Activated T-cell treated with anti-CD3 and anti-CD28 coated beads for 4 hours (primary cell): Measurements from ENCODE around the gene PRIM1.
"Not testable (repeated sequence)": the region's sequence is repeated elsewhere in the genome, so short reads cannot be mapped to it uniquely, and the experiment has no call there.

Source experiments
- DNase-seq: peaks from one replicate; pipeline ENCODE4 v3.0.0-alpha.2; 2020

Gene PRIM1

GRCh38 chr12:56751712-56752598, at the start of gene PRIM1:
PRIM1 (minus strand) TSS chr12:56752323; CDS start chr12:56752298, 25 bp downstream.
- DNase-seq, result peak; percentile 74

DNA sequence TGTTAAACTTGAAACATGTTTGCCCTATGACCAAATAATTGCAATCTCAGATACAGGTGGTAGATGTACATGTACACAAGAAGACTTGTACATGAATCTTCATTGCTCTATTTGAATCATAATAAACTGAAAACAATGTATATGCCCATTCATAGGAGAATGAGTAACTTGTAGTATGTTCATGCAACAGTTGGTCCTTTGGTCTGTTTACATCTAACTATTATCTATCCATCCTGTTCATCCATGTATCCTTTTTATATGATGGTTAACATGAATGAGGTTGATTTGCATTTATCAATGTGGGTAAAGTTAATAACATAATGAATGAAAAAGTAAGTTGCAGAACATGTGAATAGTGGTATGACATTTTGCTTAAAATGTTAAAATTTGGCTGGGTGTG, 48.1 kb upstream of the PRIM1 start:
- no peak for DNase-seq

- DNase-seq, result not testable (repeated sequence)
These were observed 47.2 kb upstream of the PRIM1 start for GRCh38 chr12:56799345-56799744.

GRCh38 chr12:56795791-56796190, 43.7 kb upstream of the PRIM1 start:
- DNase-seq, result not testable (repeated sequence)

- DNase-seq, result not testable (repeated sequence)
These were observed 43.0 kb upstream of the PRIM1 start for GRCh38 chr12:56795046-56795562.

DNA sequence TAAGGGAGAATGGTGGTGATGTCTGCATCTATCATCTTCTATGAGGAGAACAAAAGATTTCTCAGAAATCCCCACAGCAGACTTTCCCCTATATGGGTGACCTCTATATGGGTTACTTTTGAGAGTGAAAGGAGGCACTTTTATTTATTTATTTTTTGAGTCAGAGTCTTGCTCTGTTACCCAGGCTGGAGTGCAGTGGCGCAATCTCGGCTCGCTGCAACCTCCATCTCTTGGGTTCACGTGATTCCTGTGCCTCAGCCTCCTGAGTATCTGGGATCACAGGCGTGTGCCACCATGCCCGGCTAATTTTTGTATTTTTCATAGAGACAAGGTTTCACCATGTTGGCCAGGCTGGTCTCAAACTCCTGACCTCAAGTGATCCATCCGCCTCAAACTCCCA, 41.0 kb upstream of the PRIM1 start:
- DNase-seq, result not testable (repeated sequence)

GRCh38 chr12:56792678-56793077, 40.6 kb upstream of the PRIM1 start:
- DNase-seq, result no peak

GRCh38 chr12:56789429-56789828, 37.3 kb upstream of the PRIM1 start:
- DNase-seq, result not testable (repeated sequence)

DNA sequence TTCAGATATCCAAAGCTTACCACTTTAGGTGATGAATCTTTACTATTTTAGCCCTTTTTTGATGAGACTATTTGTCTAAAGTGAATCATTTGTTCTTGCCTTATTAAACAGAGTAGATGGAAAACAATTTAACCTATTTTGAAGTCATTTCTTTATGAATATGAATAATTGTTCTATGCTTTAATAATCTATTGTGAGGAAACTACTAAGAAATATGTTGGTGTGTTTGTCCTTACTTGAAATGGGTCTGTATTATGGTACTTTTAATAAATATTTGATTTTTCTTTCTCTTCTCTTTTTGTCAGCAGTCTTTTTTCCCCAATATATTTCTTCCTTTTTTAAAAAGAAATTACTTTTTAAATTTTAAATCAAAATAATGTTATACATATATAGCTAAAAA, 35.4 kb upstream of the PRIM1 start:
- DNase-seq, result no peak

GRCh38 chr12:56785874-56786273, 33.8 kb upstream of the PRIM1 start:
- no peak for DNase-seq

DNA sequence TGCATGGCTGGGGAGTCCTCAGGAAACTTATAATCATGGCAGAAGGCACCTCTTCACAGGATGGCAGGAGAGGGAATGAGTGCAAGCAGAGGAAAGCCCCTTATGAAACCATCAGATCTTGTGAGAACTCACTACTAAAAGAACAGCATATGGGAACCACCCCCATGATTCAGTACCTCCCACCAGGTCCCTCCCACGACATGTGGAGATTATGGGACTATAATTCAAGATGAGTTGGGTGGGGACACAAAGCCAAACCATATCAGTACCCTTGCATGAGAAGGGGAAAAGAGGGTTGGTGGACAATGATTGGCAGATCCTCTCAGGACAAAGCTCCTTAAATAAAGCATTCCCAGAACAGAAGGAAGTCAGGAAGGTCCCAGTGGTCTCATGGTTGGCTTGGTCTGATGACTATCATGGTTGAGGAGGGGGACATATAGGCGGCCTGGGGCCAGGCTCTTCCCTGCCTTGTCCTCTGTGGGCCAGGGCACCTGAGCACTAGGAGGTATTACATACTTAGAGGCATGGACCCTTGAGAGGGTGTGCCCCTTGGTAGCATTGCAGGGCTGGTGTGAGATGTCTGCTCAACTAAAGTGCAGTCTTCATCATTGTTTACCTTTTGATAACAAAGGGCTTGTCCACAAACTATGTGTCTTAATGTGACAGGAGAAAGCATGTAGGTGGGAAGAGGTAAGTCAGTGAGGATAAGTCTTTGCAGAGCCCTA, 33.2 kb upstream of the PRIM1 start:
- DNase-seq, result no peak

DNA sequence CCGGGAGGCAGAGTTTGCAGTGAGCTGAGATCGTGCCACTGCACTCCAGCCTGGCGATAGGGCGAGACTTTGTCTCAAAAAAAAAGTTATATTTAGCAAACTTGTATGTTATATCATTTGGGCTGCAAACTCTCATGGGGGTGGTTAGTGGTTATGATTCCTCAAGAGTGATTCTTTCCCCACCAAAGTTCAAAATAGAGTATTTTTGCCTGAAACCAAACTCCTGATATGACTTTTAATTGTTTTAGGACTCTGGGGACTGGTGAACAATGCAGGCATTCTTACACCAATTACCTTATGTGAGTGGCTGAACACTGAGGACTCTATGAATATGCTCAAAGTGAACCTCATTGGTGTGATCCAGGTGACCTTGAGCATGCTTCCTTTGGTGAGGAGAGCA, 29.6 kb upstream of the PRIM1 start:
- no peak for DNase-seq

DNA sequence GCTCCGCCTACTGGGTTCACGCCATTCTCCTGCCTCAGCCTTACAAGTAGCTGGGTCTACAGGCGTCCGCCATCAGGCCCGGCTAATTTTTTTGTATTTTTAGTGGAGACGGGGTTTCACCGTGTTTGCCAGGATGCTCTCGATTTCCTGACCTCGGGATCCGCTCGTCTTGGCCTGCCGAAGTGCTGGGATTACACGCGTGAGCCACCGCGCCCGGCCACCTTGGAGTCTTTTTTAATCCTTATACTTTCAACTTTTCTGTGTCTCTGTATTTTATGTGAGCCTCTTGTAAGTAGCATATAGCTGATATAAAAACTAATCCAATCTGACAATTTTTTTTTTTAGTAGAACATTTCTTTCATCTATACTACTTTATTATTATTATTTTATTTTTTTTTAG, 26.6 kb upstream of the PRIM1 start:
- no peak for DNase-seq

- DNase-seq, result no peak
These were observed 24.5 kb upstream of the PRIM1 start for GRCh38 chr12:56776654-56777053.

GRCh38 chr12:56775638-56776037, 23.5 kb upstream of the PRIM1 start:
- DNase-seq, result no peak

- no peak for DNase-seq
These were observed 21.0 kb upstream of the PRIM1 start for GRCh38 chr12:56773113-56773512.

DNA sequence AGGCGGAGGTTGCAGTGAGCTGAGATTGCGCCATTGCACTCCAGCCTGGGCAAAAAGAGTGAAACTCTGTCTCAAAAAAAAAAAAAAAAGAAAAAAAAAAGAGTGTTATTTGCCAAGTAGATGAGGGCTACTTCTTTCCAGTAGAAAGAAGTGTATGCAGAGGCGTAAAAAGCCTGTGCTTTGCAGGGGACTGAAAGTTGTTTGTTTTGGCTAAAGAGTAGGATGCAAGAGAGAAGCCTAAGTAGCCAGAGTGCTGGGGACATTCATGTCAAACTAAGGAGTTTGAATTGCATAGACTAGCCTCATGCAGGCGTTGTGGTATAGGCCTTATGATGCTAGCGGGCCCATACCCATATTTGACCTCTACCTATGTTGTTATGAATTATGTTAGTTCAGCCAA, 20.5 kb upstream of the PRIM1 start:
- no peak for DNase-seq

- DNase-seq, result no peak
These were observed 17.7 kb upstream of the PRIM1 start for GRCh38 chr12:56769868-56770267.

DNA sequence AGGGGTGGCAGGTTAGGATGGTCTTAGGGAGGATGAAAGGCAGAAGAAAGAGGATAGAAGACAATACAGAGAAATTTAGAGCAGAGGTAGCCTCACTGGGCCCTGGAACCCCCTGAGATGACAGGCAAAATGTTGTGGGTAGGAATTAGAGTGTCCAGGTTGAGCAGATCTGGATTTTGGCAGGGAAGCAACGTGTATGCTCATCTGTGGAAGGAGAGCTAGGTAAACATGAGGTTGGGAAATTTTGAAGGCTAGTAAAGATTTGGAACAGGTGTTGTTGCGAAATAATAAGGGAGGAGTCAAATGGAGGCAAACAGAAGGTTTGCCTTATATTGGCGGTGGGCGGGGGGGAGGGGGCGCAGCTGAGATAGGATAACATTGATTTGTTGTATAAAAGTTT, 16.3 kb upstream of the PRIM1 start:
- DNase-seq, result no peak

DNA sequence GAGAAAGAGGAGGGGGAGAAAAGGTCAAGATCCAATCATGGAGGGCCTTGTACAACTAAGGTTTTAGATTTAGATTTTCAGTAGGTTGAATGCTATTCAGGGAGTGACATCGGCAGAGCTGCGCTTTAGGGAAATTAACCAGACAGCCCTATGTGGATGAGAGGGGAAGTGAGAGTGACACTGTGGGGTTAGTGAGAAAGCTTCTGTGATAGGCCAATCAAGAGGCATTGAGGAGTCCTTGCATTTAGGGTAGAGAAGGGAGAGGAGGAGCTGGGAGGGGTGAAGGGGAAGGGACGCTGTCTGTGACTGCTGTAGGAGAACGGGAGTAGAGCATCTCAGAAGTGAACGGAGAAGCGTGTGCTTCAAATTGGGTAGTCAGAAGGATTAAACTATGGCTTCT, 14.4 kb upstream of the PRIM1 start:
- no peak for DNase-seq

DNA sequence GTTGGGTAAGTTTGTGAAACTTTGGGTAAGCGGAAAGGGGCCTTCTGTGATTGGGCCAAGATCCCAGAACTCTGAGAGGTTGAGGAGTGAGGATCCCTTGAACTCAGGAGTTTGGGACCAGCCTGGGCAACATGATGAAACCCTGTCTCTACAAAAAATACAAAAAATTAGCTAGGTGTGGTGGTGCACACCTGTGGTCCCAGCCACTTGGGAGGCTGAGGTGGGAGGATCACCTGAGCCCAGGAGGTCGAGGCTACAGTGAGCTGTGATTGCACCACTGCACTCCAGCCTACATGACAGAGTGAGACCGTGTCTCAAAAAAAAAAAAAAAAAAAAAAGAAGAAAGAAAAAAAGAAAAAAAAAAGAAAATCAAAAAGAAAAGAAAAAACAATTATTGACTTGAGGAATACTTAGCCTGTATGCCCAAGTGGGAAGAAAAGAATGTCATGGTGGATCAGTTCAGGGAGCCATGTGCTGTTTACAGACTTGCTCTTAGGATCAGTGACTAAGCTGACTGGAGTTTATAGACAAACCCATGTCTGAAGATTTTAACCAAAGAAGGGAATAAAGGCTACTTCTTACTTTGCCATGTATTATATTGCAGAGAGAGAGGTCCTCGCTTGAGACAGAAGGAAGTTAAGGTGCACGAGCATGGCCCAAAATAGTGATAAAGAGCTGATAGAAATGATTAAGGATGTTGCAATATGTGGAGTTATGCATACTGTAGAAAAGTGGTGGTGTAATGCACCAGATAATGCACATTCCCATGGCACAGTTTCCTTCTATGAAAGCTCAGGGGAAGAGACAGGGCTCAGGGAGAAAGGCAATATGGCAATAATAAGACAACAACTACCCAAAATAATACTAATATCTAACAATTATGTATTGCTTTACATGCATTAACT, 11.9 kb upstream of the PRIM1 start:
- DNase-seq, result no peak

- no peak for DNase-seq
These were observed 9.7 kb upstream of the PRIM1 start for GRCh38 chr12:56761812-56762211.

DNA sequence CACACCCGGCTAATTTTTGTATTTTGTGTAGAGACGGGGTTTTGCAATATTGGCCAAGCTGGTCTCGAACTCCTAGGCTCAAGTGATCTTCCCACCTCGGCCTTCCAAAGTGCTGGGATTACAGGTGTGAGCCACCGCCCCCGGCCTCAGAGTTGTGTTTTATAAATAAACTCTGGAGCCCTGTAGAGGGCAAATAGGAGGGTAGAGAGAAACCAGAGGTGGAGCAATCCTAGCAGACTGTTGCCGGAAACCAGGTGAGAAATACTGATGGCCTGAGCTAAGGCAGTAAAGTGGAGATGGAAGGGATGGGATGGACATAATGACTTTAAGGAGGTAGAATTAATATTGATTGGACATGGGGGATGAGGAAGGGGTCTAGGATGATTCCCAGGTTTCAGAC, 8.3 kb upstream of the PRIM1 start:
- no peak for DNase-seq
